Lower leg skin (tissue), 3 donors: ENCODE data around the gene ACP5.

Experiments
- CTCF ChIP-seq, 3 donors: fragments of 450-650 bp; IDR thresholded peaks; one replicate each; pipeline ENCODE4 v1.5.1; 2016; ENCODE audit warnings: antibody characterized with exemption in 3 of 3, mild to moderate bottlenecking in 3 of 3, moderate library complexity in 2 of 3
- POLR2A ChIP-seq, 2 donors: fragments of 450-650 bp; IDR thresholded peaks; one replicate each; pipeline ENCODE4 v1.6.1; 2016 to 2017; ENCODE audit warnings: antibody characterized with exemption in 2 of 2, mild to moderate bottlenecking in 1 of 2, moderate library complexity in 1 of 2

- TF ChIP-seq CTCF (IDR thresholded peaks at IDR 0.05) = no peak
- TF ChIP-seq POLR2A (IDR thresholded peaks at IDR 0.05) = no peak
Observed at GRCh38 chr19:11587975-11588631, 10.7 kb upstream of the ACP5 start.
